ENCODE data around the gene MAG. TPM values are rescaled to one million over a fixed set of nuclear protein-coding genes. Genes with fewer than 3 reads are reported as not detected.

Gene MAG
- total RNA-seq, 1 donor from 2014 or later = 0.04 TPM

GRCh38 chr19:35352177-35352447 lies 60.2 kb downstream of the MAG start:
- Histone ChIP-seq H3K4me3 (ENCODE audit: low read depth, low read length) (no peak overlapping the region), H3K27me3 (ENCODE audit: control insufficient read depth, insufficient read depth, low read length) (peaks cover 15% of the 10 kb centered on the region), H3K36me3 (ENCODE audit: control insufficient read depth, insufficient read depth, low read length) (no peaks in the 10 kb centered on the region)
- TF ChIP-seq CTCF (IDR thresholded peaks at IDR 0.05; ENCODE audit: insufficient read depth, low read length, poor library complexity, severe bottlenecking) = no peak
- no peak for DNase-seq (ENCODE audit: low read depth)

GRCh38 chr19:35352448-35353304 lies 60.7 kb downstream of the MAG start:
- H3K36me3 ChIP-seq (ENCODE audit: control insufficient read depth, insufficient read depth, low read length) = no peaks in the 10 kb centered on the region
- H3K27me3 ChIP-seq (ENCODE audit: control insufficient read depth, insufficient read depth, low read length) = peaks cover 15% of the 10 kb centered on the region
- H3K4me3 ChIP-seq (ENCODE audit: low read depth, low read length) = no peak overlapping the region
- DNase-seq (ENCODE audit: low read depth) = peak; percentile 34
- TF ChIP-seq CTCF (IDR thresholded peaks at IDR 0.05; ENCODE audit: insufficient read depth, low read length, poor library complexity, severe bottlenecking) = peak; percentile 81

- Histone ChIP-seq H3K36me3 (ENCODE audit: control insufficient read depth, insufficient read depth, low read length) (no peaks in the 10 kb centered on the region), H3K4me3 (ENCODE audit: low read depth, low read length) (no peak overlapping the region), H3K27me3 (ENCODE audit: control insufficient read depth, insufficient read depth, low read length) (peaks cover 15% of the 10 kb centered on the region)
- no peak for TF ChIP-seq CTCF (IDR thresholded peaks at IDR 0.05; ENCODE audit: insufficient read depth, low read length, poor library complexity, severe bottlenecking)
- no peak for DNase-seq (ENCODE audit: low read depth)
Observed at GRCh38 chr19:35353635-35354034, 61.7 kb downstream of the MAG start.

- no peak for DNase-seq (ENCODE audit: low read depth)
- Histone ChIP-seq H3K27me3 (ENCODE audit: control insufficient read depth, insufficient read depth, low read length) (peaks cover 13% of the 10 kb centered on the region), H3K4me3 (ENCODE audit: low read depth, low read length) (no peak overlapping the region), H3K36me3 (ENCODE audit: control insufficient read depth, insufficient read depth, low read length) (no peaks in the 10 kb centered on the region)
- no peak for TF ChIP-seq CTCF (IDR thresholded peaks at IDR 0.05; ENCODE audit: insufficient read depth, low read length, poor library complexity, severe bottlenecking)
Observed at GRCh38 chr19:35354898-35355297, 62.9 kb downstream of the MAG start.

GRCh38 chr19:35355791-35356460 lies 64.0 kb downstream of the MAG start:
- DNase-seq (ENCODE audit: low read depth) = no peak
- H3K4me3 ChIP-seq (ENCODE audit: low read depth, low read length) = no peak overlapping the region
- TF ChIP-seq CTCF (IDR thresholded peaks at IDR 0.05; ENCODE audit: insufficient read depth, low read length, poor library complexity, severe bottlenecking) = no peak
- no peaks in the 10 kb centered on the region for H3K36me3 ChIP-seq (ENCODE audit: control insufficient read depth, insufficient read depth, low read length)
- H3K27me3 ChIP-seq (ENCODE audit: control insufficient read depth, insufficient read depth, low read length) = peaks cover 5% of the 10 kb centered on the region

All from kidney epithelial cell (primary cell).